Measurements from ENCODE around the gene STMN3.
"Not testable (repeated sequence)": the region's sequence is repeated elsewhere in the genome, so short reads cannot be mapped to it uniquely, and the experiment has no call there.

Gene STMN3

GRCh38 chr20:63678667-63679465, 25.6 kb upstream of the STMN3 start:
- DNase-seq = no peak

GRCh38 chr20:63678071-63678470, 24.8 kb upstream of the STMN3 start:
- no peak for DNase-seq

GRCh38 chr20:63675681-63676368, 22.6 kb upstream of the STMN3 start:
- DNase-seq = no peak

GRCh38 chr20:63673951-63674350, 20.7 kb upstream of the STMN3 start:
- no peak for DNase-seq

- no peak for DNase-seq
Measured at GRCh38 chr20:63672666-63673065, 19.4 kb upstream of the STMN3 start.

- not testable (repeated sequence) for DNase-seq
Measured at GRCh38 chr20:63671695-63672094, 18.5 kb upstream of the STMN3 start.

GRCh38 chr20:63668351-63668750, 15.1 kb upstream of the STMN3 start:
- no peak for DNase-seq

- DNase-seq = no peak
Measured at GRCh38 chr20:63667858-63668257, 14.6 kb upstream of the STMN3 start.

- no peak for DNase-seq
Measured at GRCh38 chr20:63665708-63666107, 12.5 kb upstream of the STMN3 start.

GRCh38 chr20:63664861-63665594, 11.8 kb upstream of the STMN3 start:
- DNase-seq = no peak

GRCh38 chr20:63664143-63664851, 11.1 kb upstream of the STMN3 start:
- DNase-seq = no peak

GRCh38 chr20:63663332-63664066, 10.3 kb upstream of the STMN3 start:
- no peak for DNase-seq

- no peak for DNase-seq
Measured at GRCh38 chr20:63662813-63663189, 9.6 kb upstream of the STMN3 start.

GRCh38 chr20:63661959-63662812, 9.0 kb upstream of the STMN3 start:
- no peak for DNase-seq

- DNase-seq = no peak
Measured at GRCh38 chr20:63661108-63661507, 7.9 kb upstream of the STMN3 start.

- DNase-seq = no peak
Measured at GRCh38 chr20:63660622-63661021, 7.4 kb upstream of the STMN3 start.

GRCh38 chr20:63660174-63660573, 7.0 kb upstream of the STMN3 start:
- not testable (repeated sequence) for DNase-seq

GRCh38 chr20:63659370-63659769, 6.1 kb upstream of the STMN3 start:
- DNase-seq = no peak

- DNase-seq = peak in 1 of 5 experiments; percentile 45
Measured at GRCh38 chr20:63658749-63659187, 5.5 kb upstream of the STMN3 start.

- DNase-seq = peak; percentile 73 to 91 (median 81)
Measured at GRCh38 chr20:63657937-63658748, 4.9 kb upstream of the STMN3 start, which contains the start of gene RTEL1. TSS of gene RTEL1 (plus strand) at chr20:63658312. CDS start at chr20:63659403, 1,091 bp downstream.

Data from T-helper 2 cell (primary cell).